GM18508 (cell line): ENCODE data around the gene SKIL.
A peak's percentile ranks its signal among the peaks of the same experiment; 100 is the strongest.

Experiments used
- ATAC-seq: cut with Tn5 transposase; IDR thresholded peaks from one replicate; pipeline ENCODE4 v1.9.1; 2021; ENCODE audit warnings: moderate number of reproducible peaks; ENCODE audit not compliant: insufficient read depth, unreplicated experiment

Gene SKIL

GRCh38 chr3:170346481-170347392, 10.8 kb upstream of the SKIL start:
- ATAC-seq: no peak

DNA sequence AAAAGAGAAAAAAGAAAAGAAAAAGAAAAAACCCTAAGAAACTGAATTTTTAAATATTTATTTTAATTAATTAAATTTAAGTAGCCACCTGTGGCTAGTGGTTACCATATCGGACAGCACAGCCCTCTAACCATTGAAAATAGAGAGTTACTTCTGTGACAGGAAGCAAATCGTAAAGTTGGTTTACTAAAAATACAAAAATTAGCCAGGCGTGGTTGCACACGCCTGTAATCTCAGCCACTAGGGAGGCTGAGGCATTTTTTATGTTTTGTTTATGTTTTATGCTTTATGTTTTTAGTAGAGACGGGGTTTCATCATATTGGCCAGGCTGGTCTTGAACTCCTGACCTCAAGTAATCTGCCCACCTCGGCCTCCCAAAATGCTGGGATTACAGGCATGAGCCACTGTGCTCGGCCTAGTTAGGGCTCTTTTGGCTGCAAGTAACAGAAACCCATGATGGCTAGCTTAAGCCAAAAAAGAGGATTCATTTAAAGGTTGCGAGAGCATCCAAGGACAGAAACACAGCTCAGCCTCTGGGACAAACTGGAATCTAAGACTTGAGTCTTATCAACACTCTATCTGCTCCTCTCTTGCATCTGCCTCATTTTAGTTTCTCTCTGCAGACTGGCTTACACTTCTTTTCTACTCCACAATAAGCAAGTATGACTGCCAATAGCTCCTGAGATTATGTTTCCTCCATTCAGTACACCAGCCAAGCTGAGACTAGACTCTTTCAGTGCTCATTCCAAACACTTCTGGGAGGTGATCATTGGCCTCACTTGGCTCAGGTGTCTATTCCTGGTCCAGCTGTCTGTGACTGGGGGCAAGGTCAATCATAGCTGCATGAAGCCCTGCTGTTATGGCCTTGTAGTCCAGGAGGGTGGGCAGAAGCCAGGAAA, 6.8 kb upstream of the SKIL start:
- ATAC-seq: peak; percentile 32

DNA sequence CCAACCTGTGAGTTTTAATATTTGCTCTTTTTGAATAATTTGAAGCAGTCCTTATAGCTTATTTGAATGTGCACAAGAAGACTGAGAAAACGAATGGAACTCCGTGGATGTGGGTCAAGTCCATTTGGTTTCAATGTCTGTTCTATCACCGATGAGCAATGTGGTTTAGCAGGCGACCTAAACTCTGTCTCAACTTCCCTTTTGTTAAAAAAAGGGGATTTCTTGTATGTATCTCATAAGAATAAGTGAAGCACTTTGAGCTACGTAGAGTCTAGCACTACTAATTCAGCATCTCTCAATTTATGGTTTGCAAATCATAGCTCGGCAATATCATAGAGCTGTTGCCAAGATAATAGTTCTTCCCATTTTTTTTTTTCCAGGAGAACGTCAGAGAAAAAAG, 4.6 kb upstream of the SKIL start:
- ATAC-seq: peak; percentile 32

- ATAC-seq: no peak
Observed at GRCh38 chr3:170353485-170353884, 4.0 kb upstream of the SKIL start.

DNA sequence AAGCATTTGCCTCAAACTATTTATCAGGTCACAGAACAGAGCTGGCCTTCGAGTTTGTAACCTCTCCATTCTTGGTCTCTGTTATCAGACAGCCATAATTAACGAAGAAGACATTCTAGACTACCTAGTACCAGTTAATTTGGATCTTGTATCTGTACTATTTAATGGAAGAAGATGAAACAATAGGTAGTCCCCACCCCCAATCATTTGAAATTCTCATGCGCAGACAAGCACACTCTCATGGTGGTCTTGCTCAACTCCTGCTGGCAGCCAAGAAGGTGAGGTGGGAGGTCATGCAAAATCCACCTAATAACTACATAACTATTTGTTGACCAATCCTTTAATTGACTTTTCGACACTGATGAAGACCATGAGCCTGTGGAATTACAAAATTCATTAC, 2.8 kb upstream of the SKIL start:
- no peak for ATAC-seq

GRCh38 chr3:170355738-170356595, 1.5 kb upstream of the SKIL start:
- peak; percentile 22 for ATAC-seq

- ATAC-seq: peak; percentile 24
Observed at GRCh38 chr3:170356596-170357175, 829 bp upstream of the SKIL start.

DNA sequence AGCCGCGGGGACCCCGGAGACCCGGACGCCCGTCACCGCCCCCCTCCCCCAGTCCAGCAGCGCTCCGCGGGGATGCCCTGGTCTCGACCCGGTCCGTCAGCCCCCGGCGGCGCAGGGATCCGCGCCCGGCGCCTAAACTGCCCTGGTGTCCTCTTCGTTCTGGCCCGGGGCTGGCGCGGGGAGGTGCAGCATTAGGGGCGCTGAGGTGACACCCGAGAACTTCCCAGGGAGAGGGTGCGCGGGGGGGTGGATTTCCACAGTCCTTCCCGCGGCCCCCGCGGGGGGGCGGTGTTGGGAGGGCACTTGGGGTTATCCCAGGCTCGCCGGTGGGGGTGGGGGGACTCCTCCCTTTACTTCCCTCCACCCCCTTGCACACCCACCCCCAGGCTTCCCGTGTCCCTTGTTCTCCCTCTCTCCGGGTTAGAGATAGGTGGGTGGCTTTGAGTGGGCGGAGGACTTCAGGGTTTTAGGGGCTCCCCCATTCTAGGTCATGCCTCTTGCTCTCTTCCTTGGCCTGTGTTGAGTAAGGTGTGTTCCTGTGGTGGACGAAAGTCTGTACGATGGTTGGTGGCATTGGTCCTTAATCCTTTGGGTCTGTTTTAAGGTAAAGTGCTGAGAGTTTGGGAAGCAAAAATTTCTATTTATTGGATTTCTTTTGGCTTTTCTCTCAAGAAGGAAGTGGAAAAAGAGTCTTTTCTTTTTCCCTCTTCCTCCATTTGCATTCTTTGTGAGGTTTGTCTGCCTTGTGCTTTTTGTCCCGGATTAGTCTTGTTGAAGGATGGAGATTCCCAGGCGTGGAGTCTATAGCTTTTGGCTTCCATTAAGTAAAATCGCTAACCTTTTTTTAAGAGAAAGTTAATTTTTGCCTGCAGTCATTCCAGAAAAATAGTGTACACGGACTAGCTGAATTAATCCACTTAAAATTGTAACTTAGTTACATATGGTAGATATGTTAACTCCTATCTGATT, 811 bp downstream of the SKIL start:
- no peak for ATAC-seq

DNA sequence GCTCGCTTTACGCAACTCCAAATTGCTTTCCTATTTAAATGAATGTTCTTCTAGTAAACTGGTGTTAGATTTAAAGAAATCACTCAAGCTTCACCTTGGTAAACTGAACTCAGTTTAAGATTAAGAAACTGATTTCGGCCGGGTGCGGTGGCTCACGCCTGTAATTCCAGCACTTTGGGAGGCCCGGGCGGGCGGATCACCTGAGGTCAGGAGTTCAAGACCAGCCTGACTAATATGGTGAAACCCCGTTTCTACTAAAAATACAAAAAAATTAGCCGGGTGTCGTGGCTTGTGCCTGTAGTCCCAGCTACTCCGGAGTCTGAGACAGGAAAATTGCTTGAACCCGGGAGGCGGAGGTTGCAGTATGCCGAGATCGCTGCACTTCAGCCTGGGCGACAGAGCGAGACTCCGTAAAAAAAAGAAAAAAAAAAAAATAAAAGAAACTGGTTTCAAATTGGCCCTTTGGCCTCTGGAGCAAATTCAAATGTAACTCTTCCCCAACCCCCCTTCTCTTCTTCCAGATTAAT, 1.7 kb downstream of the SKIL start:
- no peak for ATAC-seq

GRCh38 chr3:170360466-170360865, 3.0 kb downstream of the SKIL start:
- ATAC-seq: no peak

DNA sequence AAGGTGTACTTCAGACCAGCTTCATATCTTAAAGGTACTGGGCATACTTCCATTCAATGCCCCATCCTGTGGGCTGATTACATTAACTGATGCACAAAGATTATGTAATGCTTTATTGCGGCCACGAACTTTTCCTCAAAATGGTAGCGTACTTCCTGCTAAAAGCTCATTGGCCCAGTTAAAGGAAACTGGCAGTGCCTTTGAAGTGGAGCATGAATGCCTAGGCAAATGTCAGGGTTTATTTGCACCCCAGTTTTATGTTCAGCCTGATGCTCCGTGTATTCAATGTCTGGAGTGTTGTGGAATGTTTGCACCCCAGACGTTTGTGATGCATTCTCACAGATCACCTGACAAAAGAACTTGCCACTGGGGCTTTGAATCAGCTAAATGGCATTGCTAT, 3.4 kb downstream of the SKIL start:
- no peak for ATAC-seq

DNA sequence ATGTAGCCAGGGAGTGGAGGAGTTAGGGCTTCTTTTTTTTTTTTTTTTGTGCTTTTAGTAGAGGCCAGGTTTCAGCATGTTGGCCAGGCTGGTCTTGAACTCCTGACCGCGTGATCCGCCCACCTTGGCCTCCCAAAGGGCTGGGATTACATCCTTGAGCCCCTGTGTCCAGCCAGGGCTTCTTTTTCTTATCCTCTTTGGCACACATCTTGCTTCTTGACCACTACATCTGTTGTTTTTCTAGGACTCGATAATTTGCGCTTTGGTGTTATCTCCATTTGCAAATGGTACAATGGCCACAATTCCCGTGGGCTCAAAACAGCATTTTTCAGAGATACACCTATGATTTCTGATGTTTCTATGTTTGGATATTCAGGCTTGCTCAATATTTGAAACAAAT, 4.2 kb downstream of the SKIL start:
- ATAC-seq: no peak

DNA sequence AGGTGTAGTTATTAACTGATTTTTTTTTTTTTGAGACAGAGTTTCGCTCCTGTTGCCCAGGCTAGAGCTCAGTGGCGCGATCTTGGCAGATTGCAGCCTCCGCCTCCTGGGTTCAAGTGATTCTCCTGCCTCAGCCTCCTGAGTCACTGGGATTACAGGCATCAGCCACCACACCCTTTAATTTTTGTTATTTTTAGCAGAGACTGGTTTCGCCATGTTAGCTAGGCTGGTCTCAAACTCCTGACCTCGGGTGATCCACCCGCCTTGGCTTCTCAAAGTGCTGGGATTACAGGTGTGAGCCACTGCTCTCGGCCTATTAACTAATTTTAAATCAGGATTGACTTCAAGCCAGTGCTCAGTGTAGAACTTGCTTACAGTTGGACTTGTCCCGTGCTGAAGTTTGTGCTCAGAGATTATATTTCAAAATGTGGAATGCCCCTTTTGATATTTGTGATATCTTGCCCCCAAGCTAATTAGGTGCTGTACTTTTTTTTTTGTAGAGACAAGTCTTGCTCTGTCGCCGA, 6.0 kb downstream of the SKIL start:
- ATAC-seq: no peak

GRCh38 chr3:170364965-170365364, 7.5 kb downstream of the SKIL start:
- ATAC-seq: no peak

GRCh38 chr3:170367797-170368196, 10.3 kb downstream of the SKIL start:
- no peak for ATAC-seq

DNA sequence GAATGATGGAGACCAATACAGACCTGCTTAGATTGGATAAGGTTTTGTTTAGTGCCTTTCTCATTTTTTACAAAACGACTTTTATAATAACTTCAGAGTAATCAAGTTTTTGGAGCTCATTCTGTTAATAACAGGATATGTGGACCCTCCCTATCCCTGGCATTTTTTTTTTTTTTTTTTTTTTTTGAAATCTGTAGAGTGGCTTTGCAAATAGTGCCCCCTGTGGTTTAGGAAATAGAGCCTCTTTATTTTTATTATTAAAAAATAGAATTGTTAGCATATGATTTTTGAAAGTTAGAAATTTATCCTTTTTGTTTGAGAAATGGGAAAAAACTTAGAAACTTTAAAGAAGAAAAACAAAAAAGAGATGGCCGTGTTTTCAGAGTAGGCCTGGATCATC, 11.4 kb downstream of the SKIL start:
- ATAC-seq: no peak

GRCh38 chr3:170372190-170372879, 14.8 kb downstream of the SKIL start:
- peak; percentile 53 for ATAC-seq

DNA sequence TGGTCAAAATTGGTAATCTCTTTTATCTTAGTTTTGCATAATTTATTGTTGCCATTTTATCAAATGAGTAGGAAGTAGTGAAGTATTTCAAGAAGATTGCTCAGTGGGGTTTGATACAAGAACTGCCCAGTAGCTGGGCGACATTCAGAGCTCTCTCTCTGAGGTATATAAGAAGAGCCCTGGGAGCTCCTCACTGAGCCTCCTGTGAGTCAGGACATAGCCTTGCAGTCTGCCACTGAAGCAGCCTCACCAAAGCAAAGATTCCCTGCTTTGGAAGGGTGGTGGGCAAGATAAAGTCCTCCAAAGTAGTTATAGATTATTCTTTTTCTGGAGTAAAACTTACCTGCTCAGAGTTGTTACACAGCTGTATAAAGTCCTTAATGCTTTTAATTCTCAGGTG, 26.1 kb downstream of the SKIL start:
- no peak for ATAC-seq
